H1 (cell line): ENCODE data around the gene SLC9C1. TPM values are rescaled to one million over a fixed set of nuclear protein-coding genes. Genes with fewer than 3 reads are reported as not detected.

Experiments
- CTCF ChIA-PET: fragments of 300-600 bp; sonication (Branson Sonifier 250); formaldehyde crosslinking; loops from one replicate; lab custom pipeline; 2021; ENCODE audit not compliant: partially characterized antibody; lab: Charles Lee
- POLR2A ChIA-PET: fragments of 300-600 bp; sonication (Branson Sonifier 250); formaldehyde crosslinking; loops from one replicate; lab custom pipeline; 2021; ENCODE audit warnings: inconsistent platforms; ENCODE audit not compliant: partially characterized antibody; lab: Charles Lee
- DNase-seq, 2 experiments: peaks; one replicate each; pipeline versions ENCODE4 v3.0.0 to v3.0.0-alpha.2; 2010 to 2022; ENCODE audit warnings: low spot score in 2 of 2, low read depth in 1 of 2, mixed read lengths in 1 of 2
- FAIRE-seq: peaks from 2 replicates; lab custom pipeline; 2011; peaks lifted over from hg19 to GRCh38; lab: Jason Lieb, UNC
- H2AFZ ChIP-seq: 2 replicates; pipeline ENCODE4 v1.8.1; 2012; ENCODE audit warnings: low read length, inconsistent platforms
- H2AK5ac ChIP-seq: 2 replicates; pipeline ENCODE4 v1.6.1; 2013; ENCODE audit warnings: low read depth, low read length
- H2BK120ac ChIP-seq: replicated peaks from 2 replicates; pipeline ENCODE3; 2013; ENCODE audit warnings: low read depth, low read length, inconsistent platforms
- H2BK12ac ChIP-seq: 2 replicates; pipeline ENCODE4 v1.6.1; 2013; ENCODE audit warnings: low read depth, low read length
- H2BK15ac ChIP-seq: 2 replicates; pipeline ENCODE4 v1.6.1; 2013; ENCODE audit warnings: low read length
- H2BK20ac ChIP-seq: 2 replicates; pipeline ENCODE4 v1.6.1; 2013; ENCODE audit warnings: low read length
- H2BK5ac ChIP-seq: 2 replicates; pipeline ENCODE4 v1.6.1; 2013; ENCODE audit warnings: low read depth, low read length
- H3K14ac ChIP-seq: 2 replicates; pipeline ENCODE4 v1.6.1; 2013; ENCODE audit warnings: inconsistent platforms; ENCODE audit not compliant: insufficient read length
- H3K18ac ChIP-seq: 2 replicates; pipeline ENCODE4 v1.6.1; 2013; ENCODE audit warnings: low read length; ENCODE audit errors: extremely low read depth
- H3K23ac ChIP-seq: 2 replicates; pipeline ENCODE4 v1.6.1; 2013; ENCODE audit warnings: inconsistent platforms; ENCODE audit not compliant: insufficient read length
- H3K23me2 ChIP-seq: 2 replicates; pipeline ENCODE4 v1.6.1; 2013; ENCODE audit warnings: low read depth, low read length
- H3K27ac ChIP-seq: 2 replicates; pipeline ENCODE4 v1.6.1; 2011; ENCODE audit warnings: low read depth, low read length, inconsistent platforms
- H3K27me3 ChIP-seq, 4 experiments: replicated peaks in 1 of 4; 1 replicate in 1 of 4; 2 replicates in 3 of 4; pipeline versions ENCODE4 v1.6.1 to v1.8.1; 2011 to 2013; ENCODE audit warnings: low read length in 3 of 4, mild to moderate bottlenecking in 3 of 4, inconsistent platforms in 2 of 4, mixed read lengths in 2 of 4, moderate library complexity in 1 of 4; ENCODE audit not compliant: control insufficient read depth in 3 of 4, insufficient read depth in 3 of 4; ENCODE audit errors: extremely low read depth in 1 of 4
- H3K36me3 ChIP-seq, 4 experiments: 2 replicates each; pipeline versions ENCODE4 v1.6.1 to v1.8.1; 2011 to 2013; ENCODE audit warnings: mild to moderate bottlenecking in 4 of 4, low read length in 3 of 4, moderate library complexity in 2 of 4, control low read depth in 1 of 4, inconsistent platforms in 1 of 4; ENCODE audit not compliant: insufficient read depth in 4 of 4, control insufficient read depth in 2 of 4
- H3K4ac ChIP-seq: replicated peaks from 2 replicates; pipeline ENCODE3; 2013; ENCODE audit warnings: low read length, low read depth, mixed read lengths, inconsistent platforms; ENCODE audit not compliant: insufficient read length
- H3K4me1 ChIP-seq, 4 experiments: replicated peaks in 1 of 4; 1 replicate in 1 of 4; 2 replicates in 3 of 4; pipeline versions ENCODE4 v1.6.1 to v1.8.1; 2011 to 2013; ENCODE audit warnings: low read length in 3 of 4, inconsistent platforms in 2 of 4, mixed read lengths in 1 of 4; ENCODE audit not compliant: insufficient read depth in 4 of 4, control insufficient read depth in 3 of 4
- H3K4me2 ChIP-seq, 2 experiments: 2 replicates each; pipeline versions ENCODE4 v1.6.1 to v1.8.1; 2011 to 2013; ENCODE audit warnings: low read depth in 2 of 2, low read length in 2 of 2, control low read depth in 1 of 2, inconsistent platforms in 1 of 2, mild to moderate bottlenecking in 1 of 2; ENCODE audit not compliant: insufficient read depth in 1 of 2
- H3K4me3 ChIP-seq, 4 experiments: fragments of 200-600, 300-600 bp in 1 of 4; sonication (generic), shearing (Covaris generic), sonication (Bioruptor Twin) in 1 of 4; 2 replicates each; pipeline versions ENCODE4 v1.5.1 to v1.8.1; 2011 to 2016; ENCODE audit warnings: low read length in 4 of 4, low read depth in 3 of 4, control low read depth in 2 of 4, inconsistent platforms in 2 of 4, mild to moderate bottlenecking in 2 of 4, mixed read lengths in 1 of 4, moderate library complexity in 1 of 4; ENCODE audit not compliant: insufficient read depth in 2 of 4; ENCODE audit errors: extremely low read depth in 1 of 4
- H3K56ac ChIP-seq: replicated peaks from 2 replicates; pipeline ENCODE3; 2013; ENCODE audit warnings: low read depth, mild to moderate bottlenecking, mixed read lengths, low read length, inconsistent platforms; ENCODE audit not compliant: insufficient read length
- H3K79me1 ChIP-seq: 2 replicates; pipeline ENCODE4 v1.6.1; 2013; ENCODE audit warnings: low read depth, low read length, control low read depth
- H3K79me2 ChIP-seq, 2 experiments: 2 replicates each; pipeline versions ENCODE4 v1.6.1 to v1.8.1; 2012 to 2013; ENCODE audit warnings: low read length in 2 of 2, mild to moderate bottlenecking in 2 of 2, inconsistent platforms in 1 of 2; ENCODE audit not compliant: insufficient read depth in 2 of 2, control insufficient read depth in 1 of 2
- H3K9ac ChIP-seq, 4 experiments: replicated peaks in 1 of 4; 1 replicate in 1 of 4; 2 replicates in 3 of 4; pipeline versions ENCODE4 v1.6.1 to v1.8.1; 2011 to 2013; ENCODE audit warnings: low read depth in 3 of 4, low read length in 3 of 4, control low read depth in 2 of 4, mild to moderate bottlenecking in 2 of 4, moderate library complexity in 2 of 4, inconsistent platforms in 1 of 4; ENCODE audit errors: extremely low read depth in 1 of 4
- H3K9me3 ChIP-seq, 2 experiments: 2 replicates each; pipeline versions ENCODE4 v1.6.1 to v1.8.1; 2012 to 2013; ENCODE audit warnings: mild to moderate bottlenecking in 2 of 2, moderate library complexity in 2 of 2, control low read depth in 1 of 2, inconsistent platforms in 1 of 2, low read depth in 1 of 2, low read length in 1 of 2, mixed read lengths in 1 of 2; ENCODE audit not compliant: insufficient read depth in 2 of 2
- H4K20me1 ChIP-seq, 2 experiments: replicated peaks in 1 of 2; 2 replicates each; pipeline versions ENCODE3 to v1.8.1; 2011 to 2013; ENCODE audit warnings: inconsistent platforms in 2 of 2, low read length in 2 of 2, mild to moderate bottlenecking in 1 of 2; ENCODE audit not compliant: insufficient read depth in 2 of 2, control insufficient read depth in 1 of 2
- H4K5ac ChIP-seq: 2 replicates; pipeline ENCODE4 v1.6.1; 2013; ENCODE audit warnings: low read length, low read depth, mixed read lengths, inconsistent platforms; ENCODE audit not compliant: insufficient read length
- H4K8ac ChIP-seq: 2 replicates; pipeline ENCODE4 v1.8.0; 2013; ENCODE audit warnings: mild to moderate bottlenecking, moderate library complexity, low read length, inconsistent platforms; ENCODE audit not compliant: insufficient read depth; ENCODE audit errors: extremely low read depth
- H4K91ac ChIP-seq: replicated peaks from 2 replicates; pipeline ENCODE3; 2013; ENCODE audit warnings: low read length, mixed read lengths, inconsistent platforms; ENCODE audit not compliant: insufficient read length
- ASH2L ChIP-seq: fragments of 200-600, 300-600 bp; sonication (generic); IDR thresholded peaks from one replicate; pipeline ENCODE4 v1.7.1; 2017; ENCODE audit warnings: low read length
- CEBPB ChIP-seq: IDR thresholded peaks from 2 replicates; pipeline ENCODE4 v1.6.1; 2012; ENCODE audit warnings: low read depth, low read length
- KDM1A ChIP-seq: fragments of 200-600, 300-600 bp; sonication (generic); IDR thresholded peaks from 2 replicates; pipeline ENCODE4 v1.7.1; 2016; ENCODE audit warnings: mild to moderate bottlenecking, low read length, borderline replicate concordance
- NRF1 ChIP-seq: IDR thresholded peaks from 2 replicates; pipeline ENCODE4 v1.6.1; 2011; ENCODE audit warnings: mild to moderate bottlenecking, low read depth, low read length, improper control_type of control experiment
- POLR2AphosphoS5 ChIP-seq: IDR thresholded peaks from 2 replicates; pipeline ENCODE4 v1.6.1; 2011; ENCODE audit warnings: low read depth, low read length
- RAD21 ChIP-seq, 2 experiments: IDR thresholded peaks in 1 of 2; conservative IDR thresholded peaks in 1 of 2; 2 replicates each; pipeline ENCODE4 v1.6.1; 2011; ENCODE audit warnings: low read depth in 2 of 2, low read length in 2 of 2, improper control_type of control experiment in 1 of 2, inconsistent platforms in 1 of 2, mild to moderate bottlenecking in 1 of 2, moderate library complexity in 1 of 2
- SIRT6 ChIP-seq: IDR thresholded peaks from one replicate; pipeline ENCODE4 v1.7.1; 2012; ENCODE audit warnings: low read length, inconsistent platforms
- WGBS, 2 experiments: shearing (Covaris generic) in 1 of 2; methylation state at CpG; one replicate each; pipeline versions ENCODE4 v1.1.6 to v1.1.7; 2013 to 2015; ENCODE audit warnings: low lambda C conversion rate in 2 of 2, mixed read lengths in 2 of 2, inconsistent platforms in 1 of 2, low coverage in 1 of 2, missing lambda C conversion rate in 1 of 2; ENCODE audit not compliant: insufficient replicate concordance in 2 of 2, insufficient coverage in 1 of 2, insufficient read length in 1 of 2; ENCODE audit errors: extremely low coverage in 1 of 2, missing lambda C conversion rate in 1 of 2; 5-methylcytosine and 5-hydroxymethylcytosine counted together
- long read RNA-seq, 2 experiments: library from RNA in 1 of 2; library from capped mRNA in 1 of 2; stranded (forward); transcript quantifications; one replicate each; pipeline ENCODE4 v2.0.0, GENCODE V29; 2021; ENCODE audit warnings: inconsistent platforms in 1 of 2
- polyA minus RNA-seq, 3 experiments: library from RNA; depleted of rRNA, polyadenylated mRNA; stranded (reverse); fragments of >200 nt; gene quantifications; 1 replicate in 2 of 3; 2 replicates in 1 of 3; pipeline ENCODE4 v1.2.3, GENCODE V29; 2011
- polyA plus RNA-seq, 7 experiments: library from polyadenylated mRNA; depleted of rRNA in 3 of 7; stranded (reverse) in 5 of 7; unstranded in 2 of 7; fragments of >200 nt in 5 of 7; fragments of 200-250 nt in 2 of 7; gene quantifications; 1 replicate in 5 of 7; 2 replicates in 1 of 7; 4 replicates in 1 of 7; pipeline versions ENCODE4 v1.2.1 to v1.2.3, GENCODE V29; 2011 to 2013; ENCODE audit warnings: missing spikeins in 2 of 7, mixed read lengths in 2 of 7
- total RNA-seq: library from RNA; stranded (reverse); fragmentation: NEBNext Ultra II Directional; extraction: Animal tissue kit (Norgen Biotek cat#: 25700); gene quantifications from 2 replicates; pipeline ENCODE4 v1.2.1, GENCODE V29; 2021

The SLC9C1 gene
- total RNA-seq (0.24 and 1.1 TPM in 2 replicates), polyA plus RNA-seq (2011; rRNA removed) (0.06 and 0.15 TPM in 2 replicates), polyA minus RNA-seq (2011; rRNA and poly(A)+ RNA removed) (0.20 and 0.41 TPM in 2 replicates)
- not detected for polyA plus RNA-seq (2011; cell fraction: cytosol; rRNA removed)
- 0.20 TPM for polyA plus RNA-seq (2011; cell fraction: nucleus; rRNA removed)
- 0.12 TPM in 1 of 4 replicates, not detected in the others for polyA plus RNA-seq (2012, experiment 1 of 2)
- polyA plus RNA-seq (2012, experiment 2 of 2) = not detected
- 0.12 TPM for polyA plus RNA-seq (2013, experiment 1 of 2)
- 0.13 TPM for polyA plus RNA-seq (2013, experiment 2 of 2)
- polyA minus RNA-seq (2011; cell fraction: cytosol; rRNA and poly(A)+ RNA removed) = not detected
- polyA minus RNA-seq (2011; cell fraction: nucleus; rRNA and poly(A)+ RNA removed) = 1.5 TPM
- long read RNA-seq, experiment 1, partial matches to known transcripts = 0 of 3 reads
- long read RNA-seq, experiment 1, other reads (novel, unspliced or antisense) = 3 of 3 reads
- long read RNA-seq, experiment 2, partial matches to known transcripts = 0 of 3 reads
- long read RNA-seq, experiment 2, other reads (novel, unspliced or antisense) = 3 of 3 reads

- H3K18ac ChIP-seq = peak within 1 kb of the TSS; percentile 72
- no peaks in the 10 kb centered on the region for H3K23me2 ChIP-seq
- peak within 1 kb of the TSS in 1 of 4 experiments; percentile 2; a peak in 2 of 8 replicates for H3K4me3 ChIP-seq
- no peaks in the 10 kb centered on the region for H3K79me2 ChIP-seq
- no peak within 1 kb of the TSS for H3K23ac ChIP-seq
- no peak within 1 kb of the TSS for H3K56ac ChIP-seq
- POLR2A ChIA-PET = interaction anchor here (0.7 to 3.2 kb wide), 9 partner anchors 9 to 227 kb away, joined by 3 to 32 read pairs (median 4); partner anchors contain the start of gene CD200
- H3K4me2 ChIP-seq = peak within 1 kb of the TSS; percentile 31 to 42; a peak in 3 of 4 replicates
- H2BK12ac ChIP-seq = peak within 1 kb of the TSS; percentile 97; the same call in 1 of the 2 replicates
- H3K14ac ChIP-seq = no peak within 1 kb of the TSS
- H2BK15ac ChIP-seq = 0 out of 2 replicates have a peak within 1 kb of the TSS, but pooled peaks have one; percentile 72
- peak within 1 kb of the TSS; percentile 86; the same call in 1 of the 2 replicates for H2AK5ac ChIP-seq
- H3K4me1 ChIP-seq = peaks cover 0 to 6% (median 4%) of the 10 kb centered on the region in 4 experiments; a peak in 5 of 7 replicates
- peak within 1 kb of the TSS; percentile 77 for H2BK120ac ChIP-seq
- no peaks in the 10 kb centered on the region; the same call in 1 of the 2 replicates for H3K79me1 ChIP-seq
- peak within 1 kb of the TSS; percentile 81 for H4K91ac ChIP-seq
- WGBS, 2 experiments = 47% methylated on average over 15 of the region's 15 CpGs; no CpG with 5 or more reads in 1 of the 2 experiments
- DNase-seq (peak in 1 of 2 experiments; percentile 75), FAIRE-seq (peak; percentile 92)
- H2BK20ac ChIP-seq = peak within 1 kb of the TSS; percentile 72; the same call in 1 of the 2 replicates
- CTCF ChIA-PET = interaction anchor here (0.7 to 4.7 kb wide), 60 partner anchors 9 to 441 kb away, joined by 3 to 47 read pairs (median 4); partner anchors contain the start of gene CD200
- no peaks in the 10 kb centered on the region for H4K20me1 ChIP-seq
- peak within 1 kb of the TSS; percentile 54; the same call in 1 of the 2 replicates for H4K8ac ChIP-seq
- peak within 1 kb of the TSS; percentile 91 for H3K4ac ChIP-seq
- H2BK5ac ChIP-seq = peak within 1 kb of the TSS; percentile 82
- no peaks in the 10 kb centered on the region for H3K9me3 ChIP-seq
- 0 out of 2 replicates have a peak within 1 kb of the TSS, but pooled peaks have one; percentile 2 for H3K27ac ChIP-seq
- no peaks in the 10 kb centered on the region for H3K36me3 ChIP-seq
- peak within 1 kb of the TSS; percentile 94 for H2AFZ ChIP-seq
- H4K5ac ChIP-seq = peak within 1 kb of the TSS; percentile 84
- no peak within 1 kb of the TSS for H3K9ac ChIP-seq
- no peaks in the 10 kb centered on the region for H3K27me3 ChIP-seq
- no peak for TF ChIP-seq SIRT6
- TF ChIP-seq POLR2AphosphoS5 = no peak
- peak; percentile 84 to 87 for TF ChIP-seq RAD21 (IDR thresholded peaks at IDR 0.05 in 1 of 2, conservative IDR thresholded peaks at IDR 0.05 in 1 of 2; ENCODE audit: low read depth in 2 of 2, low read length in 2 of 2)
- 0 out of 2 replicates have a peak, but pooled peaks have one; percentile 14 for TF ChIP-seq KDM1A
- TF ChIP-seq NRF1 = no peak
- peak; percentile 59 for TF ChIP-seq ASH2L
- TF ChIP-seq CEBPB = peak; percentile 47; the same call in 1 of the 2 replicates
Observed at GRCh38 chr3:112293368-112294321, at the start of gene SLC9C1. Gene SLC9C1, minus strand, starts transcription at chr3:112294216. Its CDS starts 7,425 bp downstream, at chr3:112286791.
